Uterus (tissue), 4 donors: ENCODE results near the gene ARID4B. TPM values are rescaled to one million over a fixed set of nuclear protein-coding genes. Genes with fewer than 3 reads are reported as not detected.

ENCODE experiments used
- DNase-seq, 2 donors: peaks; one replicate each; pipeline ENCODE4 v3.0.0-alpha.2; 2019 to 2020
- H3K27ac ChIP-seq, 2 donors: fragments of 200-600 bp; sonication (generic); 1 replicate in 1 of 2; 2 replicates in 1 of 2; pipeline ENCODE4 v1.5.1; 2016 to 2018
- H3K27me3 ChIP-seq, 2 donors: fragments of 200-600 bp; sonication (generic); one replicate each; pipeline ENCODE4 v1.5.1; 2018 to 2019; ENCODE audit warnings: control low read depth in 1 of 2
- H3K36me3 ChIP-seq, 2 donors: fragments of 200-600 bp; sonication (generic); one replicate each; pipeline ENCODE4 v1.5.1; 2019; ENCODE audit warnings: control low read depth in 1 of 2
- H3K4me1 ChIP-seq, 2 donors: fragments of 200-600 bp; sonication (generic); one replicate each; pipeline ENCODE4 v1.5.1; 2018 to 2019; ENCODE audit warnings: control low read depth in 1 of 2
- H3K4me3 ChIP-seq, 2 donors: fragments of 200-600 bp; sonication (generic); 1 replicate in 1 of 2; 2 replicates in 1 of 2; pipeline ENCODE4 v1.5.1; 2018 to 2019; ENCODE audit warnings: mild to moderate bottlenecking in 1 of 2
- H3K9me3 ChIP-seq, 2 donors: fragments of 200-600 bp; sonication (generic); one replicate each; pipeline ENCODE4 v1.5.1; 2019; ENCODE audit warnings: control low read depth in 1 of 2
- CTCF ChIP-seq, 4 experiments: fragments of 200-600 bp in 2 of 4; fragments of 450-650 bp in 2 of 4; sonication (generic) in 2 of 4; IDR thresholded peaks; one replicate each; pipeline ENCODE4 v1.5.1; 2016 to 2019; ENCODE audit warnings: antibody characterized with exemption in 4 of 4, mild to moderate bottlenecking in 2 of 4, moderate library complexity in 1 of 4
- POLR2A ChIP-seq, 2 donors: fragments of 450-650 bp; IDR thresholded peaks; one replicate each; pipeline ENCODE4 v1.6.1; 2016; ENCODE audit warnings: antibody characterized with exemption in 2 of 2, mild to moderate bottlenecking in 1 of 2, moderate library complexity in 1 of 2
- intact Hi-C: fragments of 100-400 bp; cut with DNase I; formaldehyde crosslinking; loops from one replicate; pipeline ENCODE4 v1.15.1; 2023; ENCODE audit warnings: low total_unique reads
- total RNA-seq, 4 donors: library from RNA; depleted of rRNA in 3 of 4; stranded (reverse); fragments of >200 nt in 3 of 4; gene quantifications; one replicate each; pipeline versions ENCODE4 v1.1.0 to v1.2.4, GENCODE V29; 2014 to 2023
- donor health status: DM: yes; HTN: yes; CAD: no.

The ARID4B gene
- total RNA-seq, 4 donors from 2014 or later = 21.0 to 69.4 (median 50.4) TPM

DNA sequence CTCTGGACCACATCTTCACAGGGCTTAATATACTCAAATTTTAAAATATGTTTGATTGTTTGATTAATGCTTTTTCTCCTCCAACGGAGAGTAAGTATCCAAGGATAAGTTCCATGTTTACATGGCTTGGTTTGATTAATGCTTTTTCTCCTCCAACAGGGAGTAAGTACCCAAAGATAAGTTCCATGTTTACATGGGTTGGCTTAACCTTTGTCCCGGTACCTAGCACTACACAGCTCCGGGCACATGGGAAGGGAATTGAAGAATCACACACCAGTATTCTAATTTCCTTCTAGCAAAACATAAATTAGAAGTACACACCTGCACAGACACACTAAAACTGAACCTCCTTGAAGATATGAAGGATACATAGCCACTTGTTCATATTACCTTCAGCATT lies 77.5 kb downstream of the ARID4B start:
- H3K9me3 ChIP-seq = no peaks in the 10 kb centered on the region
- no peak overlapping the region for H3K27ac ChIP-seq
- TF ChIP-seq POLR2A (IDR thresholded peaks at IDR 0.05) = no peak
- TF ChIP-seq CTCF (IDR thresholded peaks at IDR 0.05) = no peak
- intact Hi-C loops = no loop called here
- H3K27me3 ChIP-seq = no peaks in the 10 kb centered on the region
- H3K4me3 ChIP-seq = no peak overlapping the region
- H3K36me3 ChIP-seq = no peaks in the 10 kb centered on the region
- no peaks in the 10 kb centered on the region for H3K4me1 ChIP-seq
- DNase-seq = no peak

DNA sequence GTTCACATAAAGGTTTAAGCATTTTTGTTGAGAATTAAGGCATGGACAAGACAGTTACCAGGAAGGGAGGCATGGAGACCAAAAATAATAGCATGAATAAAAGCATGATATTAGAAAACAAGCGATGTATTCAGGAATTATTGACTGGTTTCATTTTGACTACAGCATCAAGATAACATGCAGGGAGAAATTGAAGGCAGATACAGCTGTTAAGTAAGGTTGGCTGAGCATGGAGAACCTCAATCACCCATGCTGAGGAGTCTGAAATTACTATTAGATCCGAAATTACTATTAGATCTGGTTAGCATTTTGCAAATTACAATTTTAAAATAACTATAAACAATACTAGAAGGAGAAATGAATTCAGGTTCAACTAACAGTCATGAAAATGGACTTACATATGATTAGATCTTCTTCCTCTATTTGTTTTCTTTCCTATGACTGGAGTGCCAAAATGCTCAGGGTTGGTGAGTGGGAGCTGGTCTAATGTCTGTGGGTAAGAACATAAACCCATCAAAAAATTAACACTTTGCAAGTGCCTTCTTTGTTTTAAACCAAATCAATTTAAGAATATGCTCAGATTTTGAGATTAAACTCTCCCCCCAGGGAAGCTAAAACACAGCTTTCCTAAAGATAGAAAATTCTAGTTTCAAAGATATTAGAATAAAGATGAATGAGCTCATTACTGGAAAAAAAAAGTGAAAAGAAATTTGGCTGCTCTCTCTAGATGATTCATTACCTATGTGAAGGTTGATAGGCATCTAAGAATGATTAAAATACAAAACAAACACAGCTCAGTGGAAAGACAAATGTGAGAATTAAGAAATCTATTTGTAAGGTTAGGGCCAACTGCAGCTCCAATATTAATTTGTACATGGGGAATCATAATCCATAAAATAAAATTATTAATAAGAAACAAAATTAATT lies 81.7 kb downstream of the ARID4B start:
- Histone ChIP-seq H3K27ac (no peak overlapping the region), H3K36me3 (no peaks in the 10 kb centered on the region), H3K4me3 (no peak overlapping the region), H3K9me3 (no peaks in the 10 kb centered on the region), H3K4me1 (no peaks in the 10 kb centered on the region), H3K27me3 (no peaks in the 10 kb centered on the region)
- intact Hi-C loops = loop anchor here (10.0 kb wide), 1 partner anchor 169 kb away; no protein-coding TSS in a partner anchor
- TF ChIP-seq CTCF (IDR thresholded peaks at IDR 0.05) (no peak), POLR2A (IDR thresholded peaks at IDR 0.05) (no peak)
- DNase-seq = no peak

DNA sequence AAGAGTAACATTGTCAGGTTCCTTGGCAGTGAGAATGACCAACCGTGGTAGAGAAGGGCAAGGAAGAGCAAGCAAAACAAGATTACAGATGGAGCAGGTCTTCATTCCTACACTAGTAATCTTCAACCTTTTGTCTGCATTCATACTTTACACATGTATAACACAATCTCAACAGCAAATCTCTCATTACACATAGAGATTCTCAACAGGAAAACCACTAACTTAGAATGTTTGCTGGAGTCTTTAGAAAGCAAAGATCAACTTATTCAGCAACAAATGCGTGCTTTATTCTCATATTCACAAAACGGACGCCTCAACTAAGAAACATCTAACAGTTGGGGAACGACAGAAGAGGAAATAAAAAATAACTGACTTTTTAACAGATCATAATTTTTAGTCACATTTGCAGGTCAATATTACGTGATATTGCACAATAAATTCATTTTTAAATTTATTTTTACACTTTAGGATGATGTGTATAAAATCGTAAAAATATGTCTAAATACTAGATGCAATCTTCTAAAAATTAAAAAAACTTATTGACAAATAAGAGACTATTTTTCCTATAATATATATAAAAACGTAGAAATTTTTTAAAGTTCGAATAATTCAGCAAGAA lies 82.9 kb downstream of the ARID4B start:
- TF ChIP-seq POLR2A (IDR thresholded peaks at IDR 0.05) = no peak
- no peak for TF ChIP-seq CTCF (IDR thresholded peaks at IDR 0.05)

DNA sequence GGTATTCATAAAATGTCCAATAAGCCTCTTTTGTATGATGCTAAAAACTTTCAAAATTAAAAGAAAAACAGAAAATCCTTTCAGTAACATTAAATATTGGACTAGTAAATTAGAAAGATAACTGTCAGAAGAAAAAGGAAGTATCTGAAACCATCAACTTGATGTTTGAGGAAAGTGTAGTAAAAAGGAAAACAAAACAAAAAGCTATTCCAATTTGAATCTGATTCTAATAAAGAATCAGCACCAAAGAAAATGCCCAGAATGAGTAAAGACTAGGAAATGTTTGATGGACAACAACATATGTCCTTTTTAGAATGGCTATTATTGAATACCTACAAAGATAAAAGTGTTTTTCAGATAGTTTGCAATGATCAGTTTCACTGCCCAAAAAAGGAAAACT lies 87.0 kb downstream of the ARID4B start:
- no peak overlapping the region for H3K4me3 ChIP-seq
- no peak overlapping the region for H3K27ac ChIP-seq
- H3K9me3 ChIP-seq = no peaks in the 10 kb centered on the region
- TF ChIP-seq CTCF (IDR thresholded peaks at IDR 0.05) (no peak), POLR2A (IDR thresholded peaks at IDR 0.05) (no peak)
- no peaks in the 10 kb centered on the region for H3K4me1 ChIP-seq
- no peaks in the 10 kb centered on the region for H3K36me3 ChIP-seq
- intact Hi-C loops = loop anchor here (10.0 kb wide), 1 partner anchor 174 kb away; no protein-coding TSS in a partner anchor
- DNase-seq = no peak
- H3K27me3 ChIP-seq = no peaks in the 10 kb centered on the region

More for the DNA sequence above, 82.9 kb downstream of the ARID4B start:
- no peak overlapping the region for H3K27ac ChIP-seq
- no peaks in the 10 kb centered on the region for H3K4me1 ChIP-seq
- intact Hi-C loops = loop anchor here (10.0 kb wide), 1 partner anchor 170 kb away; no protein-coding TSS in a partner anchor
- no peak overlapping the region for H3K4me3 ChIP-seq
- no peaks in the 10 kb centered on the region for H3K36me3 ChIP-seq
- DNase-seq = no peak
- H3K27me3 ChIP-seq = no peaks in the 10 kb centered on the region
- H3K9me3 ChIP-seq = no peaks in the 10 kb centered on the region

GRCh38 chr1:235239851-235240250 lies 88.1 kb downstream of the ARID4B start:
- no peak for TF ChIP-seq POLR2A (IDR thresholded peaks at IDR 0.05)
- TF ChIP-seq CTCF (IDR thresholded peaks at IDR 0.05) = no peak
- Histone ChIP-seq H3K4me3 (no peak overlapping the region), H3K4me1 (no peaks in the 10 kb centered on the region), H3K36me3 (no peaks in the 10 kb centered on the region), H3K27me3 (no peaks in the 10 kb centered on the region), H3K9me3 (no peaks in the 10 kb centered on the region), H3K27ac (no peak overlapping the region)
- intact Hi-C loops = loop anchor here (10.0 kb wide), 1 partner anchor 175 kb away; no protein-coding TSS in a partner anchor
- DNase-seq = no peak
